ENCODE data around the gene MERTK.
"Not testable (repeated sequence)": the region's sequence is repeated elsewhere in the genome, so short reads cannot be mapped to it uniquely, and the experiment has no call there.

MERTK gene

GRCh38 chr2:111945444-111946293, 47.3 kb downstream of the MERTK start:
- no peak for DNase-seq (ENCODE audit: low read depth)

GRCh38 chr2:111946294-111947114, 48.1 kb downstream of the MERTK start:
- no peak for DNase-seq (ENCODE audit: low read depth)

- DNase-seq (ENCODE audit: low read depth) = no peak
Measured at GRCh38 chr2:111947219-111947618, 48.8 kb downstream of the MERTK start.

- DNase-seq (ENCODE audit: low read depth) = no peak
Measured at GRCh38 chr2:111948832-111949231, 50.4 kb downstream of the MERTK start.

GRCh38 chr2:111950236-111950635, 51.8 kb downstream of the MERTK start:
- DNase-seq (ENCODE audit: low read depth) = no peak

GRCh38 chr2:111951486-111951885, 53.1 kb downstream of the MERTK start:
- DNase-seq (ENCODE audit: low read depth) = no peak

GRCh38 chr2:111952871-111953452, 54.6 kb downstream of the MERTK start:
- DNase-seq (ENCODE audit: low read depth) = no peak

- no peak for DNase-seq (ENCODE audit: low read depth)
Measured at GRCh38 chr2:111954602-111955332, 56.4 kb downstream of the MERTK start.

- no peak for DNase-seq (ENCODE audit: low read depth)
Measured at GRCh38 chr2:111957872-111958354, 59.5 kb downstream of the MERTK start.

- no peak for DNase-seq (ENCODE audit: low read depth)
Measured at GRCh38 chr2:111958901-111959300, 60.5 kb downstream of the MERTK start.

GRCh38 chr2:111961663-111962062, 63.3 kb downstream of the MERTK start:
- DNase-seq (ENCODE audit: low read depth) = no peak

GRCh38 chr2:111963086-111963485, 64.7 kb downstream of the MERTK start:
- DNase-seq (ENCODE audit: low read depth) = not testable (repeated sequence)

GRCh38 chr2:111963508-111963907, 65.1 kb downstream of the MERTK start:
- DNase-seq (ENCODE audit: low read depth) = not testable (repeated sequence)

- no peak for DNase-seq (ENCODE audit: low read depth)
Measured at GRCh38 chr2:111965062-111965461, 66.7 kb downstream of the MERTK start.

- DNase-seq (ENCODE audit: low read depth) = no peak
Measured at GRCh38 chr2:111966241-111966640, 67.8 kb downstream of the MERTK start.

- DNase-seq (ENCODE audit: low read depth) = no peak
Measured at GRCh38 chr2:111967018-111967417, 68.6 kb downstream of the MERTK start.

- DNase-seq (ENCODE audit: low read depth) = no peak
Measured at GRCh38 chr2:111970453-111970852, 72.0 kb downstream of the MERTK start.

GRCh38 chr2:111972955-111973565, 74.7 kb downstream of the MERTK start:
- no peak for DNase-seq (ENCODE audit: low read depth)

GRCh38 chr2:111973701-111974100, 75.3 kb downstream of the MERTK start:
- no peak for DNase-seq (ENCODE audit: low read depth)

- no peak for DNase-seq (ENCODE audit: low read depth)
Measured at GRCh38 chr2:111975053-111975552, 76.7 kb downstream of the MERTK start.

GRCh38 chr2:111975819-111976218, 77.4 kb downstream of the MERTK start:
- no peak for DNase-seq (ENCODE audit: low read depth)

All from T-helper 22 cell (primary cell).